ENCODE data around the gene CNNM4. TPM values are rescaled to one million over a fixed set of nuclear protein-coding genes. Genes with fewer than 3 reads are reported as not detected.

CNNM4 gene
- total RNA-seq, 2 experiments from 2014 or later: 5.1 to 5.8 TPM

DNA sequence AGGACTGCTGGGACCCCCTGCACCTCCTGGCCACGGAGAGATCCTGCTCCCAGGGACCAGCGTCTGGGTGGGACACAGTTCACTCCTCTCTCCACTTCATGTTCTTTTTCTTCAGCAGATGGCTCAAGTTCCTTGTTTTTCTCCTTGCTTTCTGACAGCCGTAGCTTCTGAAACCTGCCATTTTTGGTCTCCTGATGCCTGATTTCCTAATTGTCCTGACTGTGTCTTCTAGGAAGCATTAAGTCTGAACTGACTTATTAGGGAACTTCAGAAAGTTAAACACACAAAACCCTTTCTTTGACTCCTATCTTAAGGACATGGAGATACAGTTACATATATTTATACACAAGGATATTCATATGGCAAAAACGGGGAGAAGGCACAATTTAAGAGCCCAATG lies 22.7 kb downstream of the CNNM4 start:
- ATAC-seq (no peak), DNase-seq (no peak)
- POLR2A ChIA-PET: interaction anchor here (1.2 kb wide), 1 partner anchor 10 kb away, joined by 3 read pairs; no protein-coding TSS in a partner anchor
- intact Hi-C loops (cut with micrococcal nuclease): no loop called here
- no peaks in the 10 kb centered on the region for H3K27me3 Mint-ChIP-seq
- H3K4me1 Mint-ChIP-seq (ENCODE audit: low read depth): peaks cover 4% of the 10 kb centered on the region
- no peak overlapping the region for H3K27ac Mint-ChIP-seq
- H3K9me3 Mint-ChIP-seq: no peaks in the 10 kb centered on the region
- H3K4me3 Mint-ChIP-seq: no peak overlapping the region
- TF ChIP-seq, protein P1, sequence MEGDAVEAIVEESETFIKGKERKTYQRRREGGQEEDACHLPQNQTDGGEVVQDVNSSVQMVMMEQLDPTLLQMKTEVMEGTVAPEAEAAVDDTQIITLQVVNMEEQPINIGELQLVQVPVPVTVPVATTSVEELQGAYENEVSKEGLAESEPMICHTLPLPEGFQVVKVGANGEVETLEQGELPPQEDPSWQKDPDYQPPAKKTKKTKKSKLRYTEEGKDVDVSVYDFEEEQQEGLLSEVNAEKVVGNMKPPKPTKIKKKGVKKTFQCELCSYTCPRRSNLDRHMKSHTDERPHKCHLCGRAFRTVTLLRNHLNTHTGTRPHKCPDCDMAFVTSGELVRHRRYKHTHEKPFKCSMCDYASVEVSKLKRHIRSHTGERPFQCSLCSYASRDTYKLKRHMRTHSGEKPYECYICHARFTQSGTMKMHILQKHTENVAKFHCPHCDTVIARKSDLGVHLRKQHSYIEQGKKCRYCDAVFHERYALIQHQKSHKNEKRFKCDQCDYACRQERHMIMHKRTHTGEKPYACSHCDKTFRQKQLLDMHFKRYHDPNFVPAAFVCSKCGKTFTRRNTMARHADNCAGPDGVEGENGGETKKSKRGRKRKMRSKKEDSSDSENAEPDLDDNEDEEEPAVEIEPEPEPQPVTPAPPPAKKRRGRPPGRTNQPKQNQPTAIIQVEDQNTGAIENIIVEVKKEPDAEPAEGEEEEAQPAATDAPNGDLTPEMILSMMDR (IDR thresholded peaks at IDR 0.05): no peak
- CTCF ChIA-PET: interaction anchor here (1.6 to 2.8 kb wide), 4 partner anchors 10 to 21 kb away, joined by 6 to 14 read pairs (median 12); no protein-coding TSS in a partner anchor
- no peaks in the 10 kb centered on the region for H3K36me3 Mint-ChIP-seq (ENCODE audit: low read depth)

DNA sequence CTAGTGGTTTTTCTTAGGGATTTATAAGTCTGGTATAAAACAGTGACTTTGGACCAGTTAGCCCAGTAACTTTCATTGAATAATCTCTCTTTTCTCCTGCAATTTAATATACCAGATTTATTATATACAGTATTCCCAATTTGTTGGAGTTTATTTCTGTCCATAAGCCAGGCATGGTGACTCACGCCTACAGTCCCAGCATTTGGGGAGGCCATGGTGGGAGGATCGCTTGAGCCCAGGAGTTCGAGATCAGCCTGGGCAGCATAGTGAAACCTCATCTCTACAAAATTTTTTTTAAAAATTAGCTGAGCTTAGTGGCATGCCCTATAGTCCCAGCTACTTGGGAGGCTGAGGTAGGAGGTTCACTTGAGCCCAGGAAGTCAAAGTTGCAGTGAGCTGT lies 26.7 kb downstream of the CNNM4 start:
- ChIA-PET CTCF (no interaction called here), POLR2A (no interaction called here)
- no peak overlapping the region for H3K4me3 Mint-ChIP-seq
- TF ChIP-seq, protein P1 (IDR thresholded peaks at IDR 0.05): no peak
- H3K27me3 Mint-ChIP-seq: no peaks in the 10 kb centered on the region
- H3K9me3 Mint-ChIP-seq: no peaks in the 10 kb centered on the region
- peaks cover 4% of the 10 kb centered on the region for H3K4me1 Mint-ChIP-seq (ENCODE audit: low read depth)
- ATAC-seq: no peak
- H3K36me3 Mint-ChIP-seq (ENCODE audit: low read depth): no peaks in the 10 kb centered on the region
- no peak overlapping the region for H3K27ac Mint-ChIP-seq
- intact Hi-C loops (cut with micrococcal nuclease): no loop called here
- DNase-seq: no peak

DNA sequence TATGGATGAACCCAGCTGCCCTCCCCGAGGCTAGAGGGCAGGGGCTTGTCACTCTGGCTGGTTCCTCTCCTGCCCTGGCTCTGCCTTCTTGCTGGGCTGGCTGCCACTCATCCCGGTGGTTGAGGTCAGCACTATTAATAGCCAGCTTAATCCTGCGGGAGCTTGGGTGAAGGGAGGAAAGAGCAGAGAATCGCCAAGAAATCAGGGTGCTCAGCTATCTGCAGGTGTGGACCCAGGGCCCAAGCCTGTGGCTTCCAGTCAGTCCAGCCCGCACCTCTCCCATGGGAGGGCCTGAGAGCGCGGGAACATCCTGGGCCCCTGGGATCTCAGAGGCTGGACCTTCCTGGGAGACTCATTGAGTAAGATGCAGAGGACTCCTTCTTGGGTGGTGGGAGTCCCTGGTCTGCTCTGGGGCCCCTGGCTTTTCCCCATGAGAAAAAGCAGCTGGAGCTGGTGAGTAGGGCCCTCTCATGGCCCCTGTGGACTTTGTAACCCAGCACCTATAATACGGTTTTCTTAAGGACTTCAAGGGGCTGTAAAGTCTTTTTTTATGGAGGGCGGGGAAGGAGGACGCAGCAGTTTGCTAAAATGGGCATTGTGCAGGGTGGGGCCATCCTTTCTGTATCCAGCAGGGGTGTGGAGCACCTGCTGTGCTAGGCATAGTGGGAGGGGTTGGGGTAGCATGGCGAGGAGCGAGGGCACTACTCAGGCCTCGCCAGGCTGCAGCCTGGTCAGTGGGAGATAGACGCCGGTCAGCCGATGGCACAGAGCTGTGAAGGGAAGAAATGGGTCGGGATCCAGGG lies 27.9 kb downstream of the CNNM4 start:
- H3K27me3 Mint-ChIP-seq: no peaks in the 10 kb centered on the region
- intact Hi-C loops (cut with micrococcal nuclease): no loop called here

DNA sequence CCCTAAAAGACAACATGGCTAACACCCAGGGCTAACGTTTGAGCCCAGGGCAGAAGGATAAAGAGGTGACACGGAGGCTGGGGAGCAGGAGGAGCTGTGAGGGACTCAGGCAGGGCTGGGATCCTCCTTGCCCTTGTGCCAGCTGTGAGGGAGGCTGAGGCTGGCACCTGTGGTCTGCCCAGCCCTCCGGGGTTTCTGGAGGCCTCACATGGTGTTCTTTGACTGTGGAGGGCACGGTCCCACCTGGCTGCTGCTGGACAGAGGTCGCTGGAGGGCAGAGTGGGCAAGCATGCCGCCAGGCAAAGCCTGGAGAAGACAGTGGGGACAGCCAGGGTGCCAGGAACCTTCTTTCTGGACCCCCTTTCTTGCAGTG lies 28.5 kb downstream of the CNNM4 start:
- intact Hi-C loops (cut with micrococcal nuclease): no loop called here
- Mint-ChIP-seq H3K27ac (no peak overlapping the region), H3K27me3 (no peaks in the 10 kb centered on the region), H3K9me3 (no peaks in the 10 kb centered on the region), H3K4me3 (no peak overlapping the region), H3K36me3 (ENCODE audit: low read depth) (no peaks in the 10 kb centered on the region), H3K4me1 (ENCODE audit: low read depth) (peaks cover 4% of the 10 kb centered on the region)
- ATAC-seq: no peak
- DNase-seq: no peak
- TF ChIP-seq, protein P1 (IDR thresholded peaks at IDR 0.05): no peak
- POLR2A ChIA-PET: no interaction called here
- CTCF ChIA-PET: no interaction called here

More for the DNA sequence above, 27.9 kb downstream of the CNNM4 start:
- CTCF ChIA-PET: no interaction called here
- ATAC-seq (no peak), DNase-seq (no peak)
- TF ChIP-seq, protein P1 (IDR thresholded peaks at IDR 0.05): no peak
- H3K36me3 Mint-ChIP-seq (ENCODE audit: low read depth): no peaks in the 10 kb centered on the region
- no peak overlapping the region for H3K4me3 Mint-ChIP-seq
- POLR2A ChIA-PET: no interaction called here
- H3K4me1 Mint-ChIP-seq (ENCODE audit: low read depth): peaks cover 4% of the 10 kb centered on the region
- no peak overlapping the region for H3K27ac Mint-ChIP-seq
- H3K9me3 Mint-ChIP-seq: no peaks in the 10 kb centered on the region

Data from activated CD8-positive, alpha-beta T cell treated with anti-CD3 and anti-CD28 coated beads for 36 hours (primary cell).